GM12878 (cell line): ENCODE data around the gene RPS6KC1. TPM values are rescaled to one million over a fixed set of nuclear protein-coding genes. Genes with fewer than 3 reads are reported as not detected.

Experiments
- ATAC-seq: fragments of 200-7000 bp; cut with Tn5 transposase; 3 replicates; pipeline ENCODE4 v1.9.1; 2020; ENCODE audit warnings: mild to moderate bottlenecking, moderate library complexity
- BruUV-seq: library from RNA; stranded (reverse); fragments of 400-500 nt; replicated peaks from 2 replicates; lab custom pipeline; 2021; lab: Mats Ljungman, UMichigan
- CTCF ChIA-PET: fragments of 300-600 bp; sonication (Branson Sonifier 250); formaldehyde crosslinking; extraction: SDS; loops from one replicate; lab custom pipeline; 2021; ENCODE audit warnings: inconsistent platforms; lab: Yijun Ruan, JAX
- POLR2A ChIA-PET: fragments of 350-600 bp; formaldehyde crosslinking; extraction: SDS; loops from one replicate; lab custom pipeline; 2021; ENCODE audit warnings: inconsistent platforms; lab: Charles Lee
- RAD21 ChIA-PET: fragments of 300-600 bp; sonication (Branson Sonifier 250); formaldehyde crosslinking; loops from one replicate; lab custom pipeline; 2023; ENCODE audit warnings: antibody characterized with exemption; ENCODE audit not compliant: unreplicated experiment; lab: Charles Lee
- SMC1A ChIA-PET: fragments of 300-600 bp; sonication (Branson Sonifier 250); formaldehyde crosslinking; loops from one replicate; lab custom pipeline; 2023; ENCODE audit not compliant: unreplicated experiment, uncharacterized antibody; lab: Charles Lee
- DNase-seq: peaks from one replicate; pipeline ENCODE4 v3.0.0-alpha.2; 2011; ENCODE audit warnings: low read depth, low spot score
- FAIRE-seq: peaks from 3 replicates; lab custom pipeline; 2011; peaks lifted over from hg19 to GRCh38; lab: Jason Lieb, UNC
- H2AFZ ChIP-seq: 2 replicates; pipeline ENCODE4 v1.6.0; 2011; ENCODE audit warnings: low read depth, low read length, control low read depth; ENCODE audit not compliant: control insufficient read depth
- H3K27ac ChIP-seq: 2 replicates; pipeline ENCODE4 v1.5.1; 2011; ENCODE audit warnings: control low read depth; ENCODE audit not compliant: control insufficient read depth, insufficient read depth
- H3K27me3 ChIP-seq, 2 experiments: replicated peaks in 1 of 2; 2 replicates each; pipeline versions ENCODE4 v1.6.0 to v1.6.1; 2011; ENCODE audit warnings: low read length in 1 of 2; ENCODE audit not compliant: control insufficient read depth in 2 of 2, insufficient read depth in 2 of 2
- H3K36me3 ChIP-seq, 2 experiments: 2 replicates each; pipeline ENCODE4 v1.5.1; 2011; ENCODE audit warnings: low read length in 1 of 2; ENCODE audit not compliant: control insufficient read depth in 2 of 2, insufficient read depth in 2 of 2
- H3K4me1 ChIP-seq: 2 replicates; pipeline ENCODE4 v1.6.1; 2011; ENCODE audit warnings: mild to moderate bottlenecking, low read length, moderate library complexity, mixed read lengths; ENCODE audit not compliant: control insufficient read depth, insufficient read depth
- H3K4me2 ChIP-seq: 2 replicates; pipeline ENCODE4 v1.6.0; 2011; ENCODE audit warnings: control low read depth; ENCODE audit not compliant: control insufficient read depth, insufficient read depth
- H3K4me3 ChIP-seq: fragments of 200-600 bp; sonication (generic); 2 replicates; pipeline ENCODE4 v1.5.1; 2016
- H3K79me2 ChIP-seq: 2 replicates; pipeline ENCODE4 v1.6.0; 2011; ENCODE audit warnings: low read length; ENCODE audit not compliant: control insufficient read depth, insufficient read depth
- H3K9ac ChIP-seq: 2 replicates; pipeline ENCODE4 v1.8.0; 2011; ENCODE audit warnings: low read length, control low read depth, mixed read lengths; ENCODE audit not compliant: control insufficient read depth, insufficient read depth
- H3K9me3 ChIP-seq: replicated peaks from 3 replicates; pipeline ENCODE4 v1.5.1; 2011; ENCODE audit warnings: mild to moderate bottlenecking, low read length; ENCODE audit not compliant: control insufficient read depth, insufficient read depth
- H4K20me1 ChIP-seq: 2 replicates; pipeline ENCODE4 v1.6.0; 2011; ENCODE audit not compliant: control insufficient read depth, insufficient read depth
- BCLAF1 ChIP-seq: fragments of 450-650 bp; IDR thresholded peaks from 2 replicates; pipeline ENCODE4 v1.6.1; 2017; ENCODE audit warnings: antibody characterized with exemption, mild to moderate bottlenecking, moderate library complexity
- EGR1 ChIP-seq, 2 experiments: IDR thresholded peaks; 1 replicate in 1 of 2; 2 replicates in 1 of 2; pipeline ENCODE4 v1.6.1; 2011 to 2012; ENCODE audit warnings: low read depth in 2 of 2, low read length in 2 of 2, borderline replicate concordance in 1 of 2, mild to moderate bottlenecking in 1 of 2, moderate library complexity in 1 of 2
- LARP7 ChIP-seq: fragments of 450-650 bp; IDR thresholded peaks from 2 replicates; pipeline ENCODE4 v1.6.1; 2017; ENCODE audit warnings: mild to moderate bottlenecking
- PRDM15 ChIP-seq: fragments of 450-650 bp; formaldehyde crosslinking; IDR thresholded peaks from 2 replicates; pipeline ENCODE4 v1.4.0; 2020; ENCODE audit warnings: mild to moderate bottlenecking, moderate library complexity
- WGBS: methylation state at CpG from one replicate; pipeline ENCODE4 v1.1.6; 2016; ENCODE audit warnings: low lambda C conversion rate; ENCODE audit not compliant: insufficient replicate concordance, insufficient coverage; ENCODE audit errors: missing lambda C conversion rate; 5-methylcytosine and 5-hydroxymethylcytosine counted together
- in situ Hi-C: fragments of 300-500 bp; cut with MboI; formaldehyde crosslinking; loops from 9 replicates; pipeline ENCODE4 v1.14.3; 2018; ENCODE audit warnings: mixed read lengths
- intact Hi-C: fragments of 100-400 bp; cut with micrococcal nuclease; formaldehyde crosslinking; loops from one replicate; pipeline ENCODE4 v1.14.2; 2022; ENCODE audit not compliant: unreplicated experiment
- polyA plus RNA-seq, 11 experiments: library from polyadenylated mRNA; depleted of rRNA in 4 of 11; unstranded in 6 of 11; stranded (reverse) in 5 of 11; fragments of >200 nt; fragmentation: Nextera tagmentation in 4 of 11; fragmentation: Illumina TruSeq in 1 of 11; extraction: Ambion mirVana in 4 of 11; extraction: Trizol in 1 of 11; gene quantifications; 1 replicate in 1 of 11; 2 replicates in 10 of 11; pipeline versions ENCODE4 v1.2.1 to v1.2.3, GENCODE V29; 2011 to 2016; ENCODE audit warnings: inconsistent platforms in 2 of 11, missing spikeins in 2 of 11, low read depth in 1 of 11
- total RNA-seq, 4 experiments: library from RNA; depleted of rRNA in 3 of 4; stranded (reverse); fragments of >200 nt in 3 of 4; fragmentation: Illumina TruSeq in 1 of 4; extraction: Trizol in 1 of 4; gene quantifications; 2 replicates each; pipeline versions ENCODE4 v1.2.1 to v1.2.3, GENCODE V29; 2013 to 2021

Gene RPS6KC1
- total and polyA plus RNA-seq, 10 of the 15 experiments (the other 5 are each of a cell fraction or from before 2014, with no cell fraction given) = 2.9 to 17.3 (median 12.2) TPM

- no peak for DNase-seq
- Histone ChIP-seq H3K4me1 (no peaks in the 10 kb centered on the region), H3K4me2 (no peak overlapping the region), H3K9me3 (no peaks in the 10 kb centered on the region)
- POLR2A ChIA-PET = interaction anchor here (0.6 kb wide), 1 partner anchor 78 kb away, joined by 4 read pairs; no protein-coding TSS in a partner anchor
- in situ Hi-C loops = no loop called here
- BruUV-seq = no TSS peak
- intact Hi-C loops = no loop called here
- WGBS = 67% methylated on average over 3 of the region's 3 CpGs
- TF ChIP-seq PRDM15 (CRISPR knock-in tag) (no peak), EGR1 (IDR thresholded peaks at IDR 0.05; ENCODE audit: borderline replicate concordance in 1 of 2, low read depth in 2 of 2, low read length in 2 of 2) (no peak), LARP7 (no peak), BCLAF1 (no peak)
- TF ChIP-seq, all 136 proteins: peak for 0
- FAIRE-seq (no peak), ATAC-seq (no peak)
- Histone ChIP-seq H3K9ac (no peak overlapping the region), H3K79me2 (no peaks in the 10 kb centered on the region), H3K4me3 (no peak overlapping the region), H3K27ac (no peak overlapping the region), H2AFZ (no peak overlapping the region), H3K27me3 (no peaks in the 10 kb centered on the region), H4K20me1 (no peaks in the 10 kb centered on the region), H3K36me3 (peaks cover 0 to 2% of the 10 kb centered on the region in 2 experiments; a peak in 2 of 4 replicates)
- ChIA-PET CTCF (no interaction called here), SMC1A (interaction anchor here (1.4 kb wide), 1 partner anchor 18 kb away, joined by 3 read pairs; no protein-coding TSS in a partner anchor), RAD21 (no interaction called here)
Observed at GRCh38 chr1:213087911-213088310, 36.9 kb downstream of the RPS6KC1 start.
